ENCODE data around the gene ZNF431.
"Not testable (repeated sequence)": the region's sequence is repeated elsewhere in the genome, so short reads cannot be mapped to it uniquely, and the experiment has no call there.

Gene ZNF431

DNA sequence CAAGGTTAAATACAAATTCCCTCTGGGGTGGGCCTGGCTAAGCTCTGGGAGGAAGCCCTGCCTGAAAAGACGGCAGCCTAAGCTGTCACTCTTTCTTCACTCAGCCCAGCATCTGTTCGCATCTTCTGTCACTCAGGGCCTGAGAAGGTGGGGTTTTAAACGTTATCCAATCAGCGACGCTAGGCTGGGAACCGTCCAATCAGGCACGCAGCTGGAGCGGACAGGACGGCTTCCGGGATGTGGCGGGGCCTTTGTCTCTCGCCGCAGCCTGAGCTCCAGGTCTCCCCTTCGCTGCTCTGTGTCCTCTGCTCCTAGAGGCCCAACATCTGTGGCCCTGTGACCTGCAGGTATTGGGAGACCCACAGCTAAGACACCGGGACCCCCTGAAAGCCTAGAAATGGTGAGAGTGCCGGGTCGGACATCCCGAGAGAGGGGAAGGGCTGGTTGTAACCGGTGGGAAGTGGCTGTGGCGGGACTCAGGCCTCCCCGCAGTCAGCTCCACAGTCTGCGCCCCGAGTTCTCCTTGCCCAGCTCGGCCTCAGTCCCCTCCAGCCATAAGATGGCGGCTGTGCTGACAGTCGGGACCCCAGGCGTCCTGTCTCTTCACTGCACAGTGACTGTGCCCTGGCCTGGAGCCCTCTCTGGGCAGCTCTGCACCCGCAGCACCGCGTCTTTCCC lies at the start of gene ZNF431:
ZNF431 (plus strand) TSS at position 254 of the 678 bp plus-strand sequence; CDS start at position 398, 144 bp downstream.
- DNase-seq: peak; percentile 92

GRCh38 chr19:21092109-21092508 lies 49.7 kb upstream of the ZNF431 start:
- DNase-seq: no peak

DNA sequence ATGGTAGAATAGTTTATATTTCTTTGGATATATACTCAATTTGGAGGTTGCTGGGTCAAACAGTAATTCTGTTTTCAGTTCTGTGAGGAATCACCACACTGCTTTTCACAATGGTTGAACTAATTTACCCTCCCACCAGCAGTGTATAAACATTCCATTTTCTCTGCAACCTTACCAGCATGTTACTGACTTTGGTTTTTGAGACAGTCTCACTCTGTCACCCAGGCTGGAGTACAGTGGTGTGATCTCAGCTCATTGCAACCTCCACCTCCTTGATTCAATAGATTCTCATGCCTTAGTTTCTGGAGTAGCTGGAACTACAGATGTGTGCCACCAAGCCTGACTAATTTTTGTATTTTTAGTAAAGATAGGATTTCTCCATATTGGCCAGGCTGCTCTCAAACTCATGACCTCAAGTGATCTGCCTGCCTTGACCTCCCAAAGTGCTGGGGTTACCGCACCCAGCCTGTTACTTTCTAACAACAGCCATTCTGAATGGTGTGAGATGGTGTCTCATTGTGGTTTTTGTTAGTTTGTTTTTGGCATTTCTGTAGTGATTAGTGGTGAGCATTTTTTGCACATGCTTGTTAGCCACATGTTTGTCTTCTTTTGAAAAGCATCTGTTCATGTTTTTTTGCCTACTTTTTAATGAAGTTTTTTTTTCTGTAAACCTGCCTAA lies 47.4 kb upstream of the ZNF431 start:
- DNase-seq: no peak

DNA sequence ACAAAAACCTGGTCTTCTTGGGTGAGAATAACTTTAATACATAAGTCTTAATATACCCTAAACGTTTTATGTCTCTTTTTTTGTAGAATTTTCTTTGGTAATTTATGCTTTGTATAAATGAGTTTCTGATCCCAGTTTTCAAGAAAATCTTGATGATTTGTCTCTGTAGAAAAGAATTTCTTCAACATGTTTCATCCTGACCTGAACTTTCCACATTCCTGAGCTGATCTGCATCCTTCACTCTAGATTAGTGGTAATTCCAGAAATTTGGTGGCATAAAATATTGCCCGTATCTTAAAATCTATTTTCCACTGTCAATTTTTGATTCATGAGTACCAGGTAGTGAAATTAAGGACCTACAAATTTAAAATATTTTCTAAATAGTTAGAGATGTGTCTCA lies 43.5 kb upstream of the ZNF431 start:
- DNase-seq: no peak

GRCh38 chr19:21101521-21102242 lies 40.2 kb upstream of the ZNF431 start:
- DNase-seq: no peak

DNA sequence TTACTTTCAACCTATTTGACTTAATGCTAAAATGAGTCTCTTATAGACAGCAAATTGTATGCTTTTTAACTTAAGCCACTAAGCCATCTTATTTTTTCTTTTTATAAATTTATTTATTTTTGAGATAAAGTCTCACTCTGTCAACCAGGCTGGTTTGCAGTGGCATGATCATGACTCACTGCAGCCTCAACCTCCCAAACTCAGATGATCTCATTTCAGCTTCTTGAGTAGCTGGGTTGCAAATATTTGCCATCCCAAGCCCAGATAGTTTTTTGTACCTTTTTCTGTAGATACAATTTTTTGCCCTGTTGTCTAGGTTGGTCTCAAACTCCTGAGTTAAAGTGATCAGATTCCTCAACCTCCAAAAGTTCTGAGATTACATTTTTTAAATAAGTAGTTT lies 32.7 kb upstream of the ZNF431 start:
- DNase-seq: no peak

DNA sequence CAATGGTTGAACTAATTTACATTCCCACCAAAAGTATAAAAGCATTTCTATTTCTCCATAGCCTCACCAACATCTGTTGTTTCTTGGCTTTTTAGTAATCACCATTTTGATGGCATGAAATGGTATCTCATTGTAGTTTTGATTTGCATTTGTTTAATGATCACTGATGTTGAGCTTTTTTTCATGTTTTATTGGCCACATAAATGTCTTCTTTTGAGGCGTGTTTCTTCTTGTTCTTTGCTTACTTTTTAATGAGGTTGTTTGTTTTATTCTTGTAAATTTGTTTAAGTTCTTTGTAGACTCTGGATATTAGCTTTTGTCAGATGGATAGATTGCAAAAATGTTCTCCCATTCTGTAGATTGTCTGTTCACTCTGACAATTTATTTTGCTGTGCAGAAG lies 31.7 kb upstream of the ZNF431 start:
- no peak for DNase-seq

- DNase-seq: no peak
Measured at GRCh38 chr19:21115430-21115829, 26.4 kb upstream of the ZNF431 start.

GRCh38 chr19:21117041-21117907 lies 24.6 kb upstream of the ZNF431 start:
- no peak for DNase-seq

GRCh38 chr19:21126078-21126477 lies 15.8 kb upstream of the ZNF431 start:
- no peak for DNase-seq

DNA sequence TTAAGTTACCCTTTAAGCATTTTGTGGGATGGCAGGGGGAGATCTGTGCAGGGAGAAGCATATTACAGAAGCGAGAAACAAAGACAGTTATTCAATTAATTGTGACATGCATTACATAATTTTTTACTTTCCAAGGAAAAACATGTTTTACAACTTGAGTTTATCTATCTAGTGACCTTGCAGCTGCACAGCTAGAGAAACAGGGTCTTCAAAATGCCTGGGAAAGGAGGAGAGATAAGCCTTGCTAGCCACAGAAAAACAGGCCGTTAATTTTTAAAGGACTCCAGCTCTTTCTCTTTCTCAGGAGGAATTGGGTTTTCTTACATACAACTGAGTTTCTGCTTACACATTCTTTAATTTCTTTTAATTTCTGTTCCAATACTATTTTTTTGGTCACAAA lies 14.8 kb upstream of the ZNF431 start:
- no peak for DNase-seq

DNA sequence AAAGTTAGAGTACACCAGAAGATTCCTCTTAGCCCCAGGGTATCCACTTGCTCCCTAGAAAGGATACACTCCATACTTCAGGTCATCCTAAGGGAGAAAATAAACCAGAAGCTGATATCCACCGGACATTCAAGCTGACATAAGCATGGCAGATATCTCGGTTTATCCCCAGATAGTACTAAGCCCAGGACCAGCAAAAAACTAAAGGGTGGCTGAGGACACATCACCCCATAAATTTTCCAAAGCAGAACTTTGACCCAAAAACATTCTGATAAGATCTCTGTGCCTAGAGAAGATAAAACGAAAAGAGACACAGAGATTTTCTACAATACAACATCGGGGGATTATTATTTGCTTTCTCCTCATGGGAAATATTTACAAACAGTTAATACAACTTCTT lies 13.9 kb upstream of the ZNF431 start:
- DNase-seq: no peak

DNA sequence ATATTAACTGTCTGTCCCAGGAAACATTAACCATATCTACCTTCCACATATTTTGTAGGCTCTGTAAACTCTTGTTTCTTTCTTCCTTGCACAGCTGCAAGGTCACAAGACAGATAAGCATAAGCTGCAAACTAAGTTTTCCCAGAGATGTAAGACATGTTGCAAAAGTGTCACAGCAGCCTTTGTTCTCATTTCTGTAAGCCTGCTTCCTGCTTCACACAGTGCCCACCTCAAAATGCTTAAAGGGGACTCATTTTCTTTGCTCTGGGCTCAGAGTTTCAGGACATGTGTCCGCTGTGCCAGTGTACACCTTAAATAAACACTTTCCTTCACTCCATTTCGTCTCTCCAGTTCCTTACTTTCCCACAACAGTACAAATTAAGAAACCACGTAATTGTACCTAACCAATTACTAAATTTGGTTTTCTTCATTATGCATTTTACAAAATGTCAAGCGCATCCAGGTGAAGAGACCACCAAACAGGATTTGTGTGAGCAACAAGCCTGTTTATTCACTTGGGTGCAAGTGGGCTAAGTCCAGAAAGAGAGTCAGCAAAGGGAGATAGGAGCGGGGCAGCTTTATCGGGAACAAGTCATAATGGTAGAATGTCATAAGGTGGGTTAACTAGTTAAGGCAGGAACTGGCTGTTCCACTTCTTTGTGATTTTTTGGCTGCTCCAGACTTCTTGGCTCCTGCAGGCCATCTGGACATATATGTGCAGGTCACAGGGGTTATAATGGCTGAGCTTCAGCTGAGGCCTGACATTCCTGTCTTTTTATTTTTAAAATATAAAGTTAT lies 12.7 kb upstream of the ZNF431 start:
- DNase-seq: no peak

DNA sequence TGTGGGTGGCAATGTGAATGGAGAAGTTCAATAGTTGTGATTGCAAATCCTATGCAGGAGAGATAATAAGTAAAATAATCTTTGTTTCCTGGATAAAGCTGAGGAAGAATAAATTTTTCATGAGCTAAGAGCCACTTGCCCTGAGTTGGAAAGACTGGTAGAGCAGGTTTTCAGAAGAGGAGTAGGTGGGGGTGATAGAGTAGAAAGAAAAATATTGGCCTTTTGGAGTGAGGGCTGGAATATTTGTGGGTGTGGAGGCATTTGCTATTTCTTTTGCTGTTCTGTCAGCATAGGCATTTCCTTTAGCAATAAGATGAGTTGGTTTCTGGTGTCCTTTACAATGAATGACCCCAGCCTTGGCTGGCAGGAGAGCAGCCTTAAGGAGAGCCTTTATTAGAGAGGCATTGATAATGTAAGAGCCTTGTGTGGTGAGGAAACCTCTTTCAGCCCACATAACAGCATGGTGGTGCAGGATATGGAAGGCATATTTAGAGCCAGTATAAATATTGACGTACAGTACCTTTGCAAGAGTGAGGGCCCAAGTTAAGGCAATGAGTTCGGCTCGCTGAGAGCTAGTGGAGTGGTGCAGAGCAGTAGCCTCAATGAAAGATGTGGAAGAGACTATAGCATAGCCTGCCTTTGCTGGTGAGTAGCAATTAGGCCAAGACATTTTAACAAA lies 11.6 kb upstream of the ZNF431 start:
- no peak for DNase-seq

DNA sequence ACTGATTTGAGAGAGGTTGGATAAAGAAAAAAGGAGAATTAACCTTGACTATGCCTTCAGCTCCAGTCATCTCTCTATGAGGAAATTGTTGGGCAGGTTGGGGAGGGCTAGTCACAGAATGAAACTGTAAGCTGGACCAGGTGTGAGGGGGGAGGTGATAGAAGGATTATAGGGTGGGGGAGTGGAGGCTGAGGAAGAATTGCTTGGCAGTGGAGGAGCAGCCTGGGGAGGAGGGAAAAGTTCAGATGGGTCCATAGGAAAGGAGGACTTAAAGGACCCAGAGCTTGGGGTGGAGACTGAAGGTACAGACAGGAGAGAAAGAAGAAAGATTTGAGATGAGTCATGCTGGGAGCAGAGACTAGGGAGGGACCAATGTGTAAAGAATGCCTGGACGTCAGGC lies 8.2 kb upstream of the ZNF431 start:
- no peak for DNase-seq

DNA sequence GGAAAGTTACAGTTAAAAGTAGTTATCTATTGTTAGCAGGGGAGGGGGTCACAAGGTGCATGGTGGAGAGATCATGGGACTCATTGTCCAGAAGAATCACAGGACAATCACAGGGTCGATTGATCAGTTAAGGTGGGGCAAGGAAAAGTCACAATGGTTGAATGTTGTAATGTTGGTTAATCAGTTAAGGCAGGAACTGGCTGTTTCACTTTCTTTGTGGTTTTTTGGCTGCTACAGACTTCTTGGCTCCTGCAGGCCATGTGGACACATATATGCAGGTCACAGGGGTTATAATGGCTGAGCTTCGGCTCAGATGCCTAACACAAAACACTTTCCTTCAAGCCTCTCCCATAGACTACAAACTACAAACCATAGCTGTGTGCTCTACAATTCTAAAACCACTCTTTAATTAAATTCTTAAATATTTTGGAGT lies 6.9 kb upstream of the ZNF431 start:
- DNase-seq: no peak

DNA sequence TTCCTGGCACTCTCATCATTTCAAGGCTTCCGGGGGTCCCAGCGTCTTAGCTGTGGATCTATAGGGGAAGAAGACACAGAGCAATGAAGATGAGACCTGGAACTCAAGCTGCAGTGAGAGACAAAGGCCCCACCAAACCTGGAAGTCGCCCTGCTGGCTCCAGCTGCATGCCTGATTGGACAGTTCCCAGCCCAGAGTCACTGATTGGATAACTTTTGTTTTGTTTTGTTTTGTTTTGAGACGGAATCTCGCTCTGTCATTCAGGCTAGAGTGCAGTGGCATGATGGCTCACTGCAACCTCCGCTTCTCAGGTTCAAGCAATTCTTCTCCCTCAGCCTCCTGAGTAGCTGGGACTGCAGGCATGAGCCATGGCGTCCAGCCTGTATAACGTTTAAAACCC lies 6.4 kb upstream of the ZNF431 start:
- no peak for DNase-seq

DNA sequence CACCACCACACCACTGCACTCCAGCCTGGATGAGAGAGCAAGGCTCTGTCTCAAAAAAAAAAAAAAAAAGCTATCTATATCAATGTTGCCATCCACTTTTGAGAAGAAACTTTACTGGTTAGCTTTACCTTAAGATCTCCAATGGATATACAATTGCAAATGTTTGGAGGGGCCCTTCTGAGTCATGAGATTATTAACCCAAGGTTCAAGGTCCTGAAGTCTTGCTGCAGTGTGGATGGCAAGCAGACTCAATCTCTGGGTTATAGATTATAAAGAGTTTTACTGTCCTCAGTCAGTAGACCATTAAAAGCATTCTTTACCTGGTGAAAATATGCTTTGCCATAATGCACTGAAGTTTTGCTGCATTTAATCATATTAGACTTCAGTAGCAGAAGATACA lies 3.7 kb upstream of the ZNF431 start:
- DNase-seq: no peak

GRCh38 chr19:21141006-21141405 lies 834 bp upstream of the ZNF431 start:
- not testable (repeated sequence) for DNase-seq

GRCh38 chr19:21143428-21143827 lies 1.6 kb downstream of the ZNF431 start:
- DNase-seq: no peak

- DNase-seq: no peak
Measured at GRCh38 chr19:21143854-21144253, 2.0 kb downstream of the ZNF431 start.

DNA sequence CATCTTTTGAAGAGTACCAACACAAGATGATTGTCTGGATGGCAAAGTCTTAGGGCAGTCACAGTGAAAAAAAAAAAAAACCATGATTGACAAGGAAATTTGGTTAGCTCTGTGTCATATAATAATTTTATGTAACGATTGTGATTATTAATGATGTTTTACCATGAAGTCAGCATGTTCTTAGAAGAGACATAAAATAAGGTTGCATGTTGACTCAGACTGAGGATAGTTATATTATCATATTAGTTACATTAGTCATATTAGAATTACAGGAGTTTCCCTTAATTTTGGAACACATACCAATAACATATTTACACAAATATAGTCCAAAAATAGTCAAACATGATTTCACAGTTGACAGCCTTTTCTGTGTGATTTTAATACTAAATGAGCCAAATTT lies 5.7 kb downstream of the ZNF431 start:
- no peak for DNase-seq
